MCF 10A (cell line): Measurements from ENCODE around the gene ZNF385A. TPM values are rescaled to one million over a fixed set of nuclear protein-coding genes. Genes with fewer than 3 reads are reported as not detected.
A peak's percentile ranks its signal among the peaks of the same experiment; 100 is the strongest.

Experiments
- BruUV-seq: library from RNA; stranded (reverse); fragments of 400-500 nt; replicated peaks from 2 replicates; lab custom pipeline; 2021; lab: Mats Ljungman, UMichigan
- CTCF ChIA-PET: fragments of 300-600 bp; sonication (Branson Sonifier 250); formaldehyde crosslinking; extraction: SDS; loops from one replicate; lab custom pipeline; 2021; ENCODE audit warnings: antibody characterized with exemption, inconsistent platforms; lab: Yijun Ruan, JAX
- POLR2A ChIA-PET: fragments of 300-600, 350-650 bp; sonication (Branson Sonifier 250); formaldehyde crosslinking; extraction: SDS; loops from one replicate; lab custom pipeline; 2020; ENCODE audit warnings: antibody characterized with exemption, inconsistent platforms; lab: Yijun Ruan, JAX
- DNase-seq: peaks from one replicate; pipeline ENCODE4 v3.0.0-alpha.2; 2018; ENCODE audit not compliant: unreplicated experiment
- H3K27ac Mint-ChIP-seq: one replicate; pipeline ENCODE4 v1.8.0; 2022; ENCODE audit warnings: mild to moderate bottlenecking, low read depth, mixed read lengths; ENCODE audit not compliant: unreplicated experiment
- H3K27me3 Mint-ChIP-seq: one replicate; pipeline ENCODE4 v1.8.0; 2022; ENCODE audit warnings: mixed read lengths; ENCODE audit not compliant: insufficient read depth, unreplicated experiment
- H3K36me3 Mint-ChIP-seq: one replicate; pipeline ENCODE4 v1.8.0; 2022; ENCODE audit warnings: mild to moderate bottlenecking, moderate library complexity, mixed read lengths; ENCODE audit not compliant: insufficient read depth, unreplicated experiment
- H3K4me1 Mint-ChIP-seq: one replicate; pipeline ENCODE4 v1.8.0; 2022; ENCODE audit warnings: mixed read lengths; ENCODE audit not compliant: insufficient read depth, unreplicated experiment
- H3K4me3 Mint-ChIP-seq: one replicate; pipeline ENCODE4 v1.8.0; 2022; ENCODE audit warnings: mild to moderate bottlenecking, moderate library complexity, mixed read lengths; ENCODE audit not compliant: unreplicated experiment
- H3K9me3 Mint-ChIP-seq: one replicate; pipeline ENCODE4 v1.8.0; 2022; ENCODE audit warnings: mixed read lengths; ENCODE audit not compliant: unreplicated experiment
- intact Hi-C: fragments of 100-400 bp; cut with micrococcal nuclease; formaldehyde crosslinking; loops from 2 replicates; pipeline ENCODE4 v1.14.1; 2022
- total RNA-seq: library from RNA; stranded (reverse); gene quantifications from 2 replicates; pipeline ENCODE4 v1.2.3, GENCODE V29; 2022
- TF ChIP-seq, protein P1 (sequence below): fragments of 200-600 bp; IDR thresholded peaks from one replicate; pipeline ENCODE4 v1.8.0; 2022; ENCODE audit warnings: antibody characterized with exemption, mild to moderate bottlenecking; ENCODE audit not compliant: unreplicated experiment

ZNF385A gene
- total RNA-seq, 1 experiment from 2014 or later: 8.3 TPM

DNA sequence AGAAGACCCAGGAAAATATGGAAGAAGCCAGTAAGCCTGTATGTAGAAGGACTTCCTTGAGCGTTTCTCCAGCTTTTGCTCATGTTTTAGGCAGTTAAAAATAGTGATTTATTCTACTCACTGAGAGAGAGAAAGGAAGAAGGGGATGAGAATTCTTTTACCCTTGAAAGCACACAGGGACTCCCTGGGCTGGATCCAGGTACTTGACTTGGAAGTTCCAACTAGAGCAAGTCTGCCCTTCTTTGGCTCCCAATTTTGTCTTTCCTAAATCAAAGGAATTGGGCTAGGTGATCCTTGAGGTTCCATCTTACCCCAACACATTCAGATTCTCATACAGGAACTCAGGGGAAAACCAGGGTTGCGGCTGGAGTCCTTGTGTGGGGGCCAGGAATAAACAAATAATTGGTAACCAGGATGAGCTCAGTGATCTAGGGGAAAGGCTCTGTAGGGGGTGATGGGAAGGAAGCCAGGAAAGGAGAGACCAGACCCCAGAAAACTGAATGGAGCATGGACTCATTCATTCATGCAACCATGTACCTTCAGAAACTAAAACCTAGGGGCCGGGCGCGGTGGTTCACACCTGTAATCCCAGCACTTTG lies 46.0 kb upstream of the ZNF385A start:
- CTCF ChIA-PET: interaction anchor here (0.6 to 33.3 kb wide), 10 partner anchors 9 to 986 kb away, joined by 3 to 982 read pairs (median 14); partner anchors contain the start of gene ITGA5
- no peaks in the 10 kb centered on the region for H3K9me3 Mint-ChIP-seq
- no peak for DNase-seq
- H3K27me3 Mint-ChIP-seq: no peaks in the 10 kb centered on the region
- POLR2A ChIA-PET: interaction anchor here (3.4 to 7.9 kb wide), 2 partner anchors 14 to 31 kb away, joined by 21 to 108 read pairs; partner anchors contain the start of gene ITGA5
- intact Hi-C loops: no loop called here
- no peak overlapping the region for H3K4me3 Mint-ChIP-seq
- TF ChIP-seq, protein P1, sequence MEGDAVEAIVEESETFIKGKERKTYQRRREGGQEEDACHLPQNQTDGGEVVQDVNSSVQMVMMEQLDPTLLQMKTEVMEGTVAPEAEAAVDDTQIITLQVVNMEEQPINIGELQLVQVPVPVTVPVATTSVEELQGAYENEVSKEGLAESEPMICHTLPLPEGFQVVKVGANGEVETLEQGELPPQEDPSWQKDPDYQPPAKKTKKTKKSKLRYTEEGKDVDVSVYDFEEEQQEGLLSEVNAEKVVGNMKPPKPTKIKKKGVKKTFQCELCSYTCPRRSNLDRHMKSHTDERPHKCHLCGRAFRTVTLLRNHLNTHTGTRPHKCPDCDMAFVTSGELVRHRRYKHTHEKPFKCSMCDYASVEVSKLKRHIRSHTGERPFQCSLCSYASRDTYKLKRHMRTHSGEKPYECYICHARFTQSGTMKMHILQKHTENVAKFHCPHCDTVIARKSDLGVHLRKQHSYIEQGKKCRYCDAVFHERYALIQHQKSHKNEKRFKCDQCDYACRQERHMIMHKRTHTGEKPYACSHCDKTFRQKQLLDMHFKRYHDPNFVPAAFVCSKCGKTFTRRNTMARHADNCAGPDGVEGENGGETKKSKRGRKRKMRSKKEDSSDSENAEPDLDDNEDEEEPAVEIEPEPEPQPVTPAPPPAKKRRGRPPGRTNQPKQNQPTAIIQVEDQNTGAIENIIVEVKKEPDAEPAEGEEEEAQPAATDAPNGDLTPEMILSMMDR: no peak
- H3K27ac Mint-ChIP-seq: no peak overlapping the region
- no peaks in the 10 kb centered on the region for H3K36me3 Mint-ChIP-seq
- BruUV-seq: no TSS peak
- peaks cover 62% of the 10 kb centered on the region for H3K4me1 Mint-ChIP-seq

DNA sequence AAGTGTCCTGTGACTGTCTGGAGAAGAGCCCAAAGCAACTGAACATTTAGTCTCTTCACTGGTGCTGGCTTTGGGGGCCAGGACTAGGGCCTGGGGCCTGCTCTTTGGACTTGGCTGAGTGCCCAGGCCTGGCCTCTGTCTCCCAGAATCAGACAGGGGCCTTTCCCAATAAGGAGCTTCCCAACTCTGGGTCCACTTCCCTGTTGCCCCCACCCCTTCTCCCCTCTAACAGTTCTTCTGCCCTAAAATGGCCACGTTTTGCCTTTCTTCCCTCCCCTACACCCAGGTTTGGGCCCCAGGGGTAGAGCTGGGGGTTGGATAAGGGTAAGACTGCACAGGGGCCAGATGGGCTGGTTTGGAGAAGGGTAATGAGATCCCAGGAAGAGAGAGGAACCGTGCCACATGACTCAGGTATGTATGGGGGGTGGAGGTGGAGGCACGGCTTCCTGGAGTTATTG lies 44.5 kb upstream of the ZNF385A start:
- intact Hi-C loops: no loop called here
- ChIA-PET POLR2A (interaction anchor here (7.9 kb wide), 1 partner anchor 13 kb away, joined by 108 read pairs; the partner anchor contains the start of gene ITGA5), CTCF (interaction anchor here (0.8 to 33.3 kb wide), 7 partner anchors 10 to 50 kb away, joined by 3 to 982 read pairs (median 7); partner anchors contain the start of gene ITGA5)
- Mint-ChIP-seq H3K9me3 (no peaks in the 10 kb centered on the region), H3K27ac (peak overlapping the region; percentile 85), H3K27me3 (no peaks in the 10 kb centered on the region), H3K4me1 (peaks cover 64% of the 10 kb centered on the region), H3K4me3 (no peak overlapping the region), H3K36me3 (no peaks in the 10 kb centered on the region)
- peak; percentile 79 for DNase-seq
- TF ChIP-seq, protein P1: no peak
- BruUV-seq: no TSS peak

DNA sequence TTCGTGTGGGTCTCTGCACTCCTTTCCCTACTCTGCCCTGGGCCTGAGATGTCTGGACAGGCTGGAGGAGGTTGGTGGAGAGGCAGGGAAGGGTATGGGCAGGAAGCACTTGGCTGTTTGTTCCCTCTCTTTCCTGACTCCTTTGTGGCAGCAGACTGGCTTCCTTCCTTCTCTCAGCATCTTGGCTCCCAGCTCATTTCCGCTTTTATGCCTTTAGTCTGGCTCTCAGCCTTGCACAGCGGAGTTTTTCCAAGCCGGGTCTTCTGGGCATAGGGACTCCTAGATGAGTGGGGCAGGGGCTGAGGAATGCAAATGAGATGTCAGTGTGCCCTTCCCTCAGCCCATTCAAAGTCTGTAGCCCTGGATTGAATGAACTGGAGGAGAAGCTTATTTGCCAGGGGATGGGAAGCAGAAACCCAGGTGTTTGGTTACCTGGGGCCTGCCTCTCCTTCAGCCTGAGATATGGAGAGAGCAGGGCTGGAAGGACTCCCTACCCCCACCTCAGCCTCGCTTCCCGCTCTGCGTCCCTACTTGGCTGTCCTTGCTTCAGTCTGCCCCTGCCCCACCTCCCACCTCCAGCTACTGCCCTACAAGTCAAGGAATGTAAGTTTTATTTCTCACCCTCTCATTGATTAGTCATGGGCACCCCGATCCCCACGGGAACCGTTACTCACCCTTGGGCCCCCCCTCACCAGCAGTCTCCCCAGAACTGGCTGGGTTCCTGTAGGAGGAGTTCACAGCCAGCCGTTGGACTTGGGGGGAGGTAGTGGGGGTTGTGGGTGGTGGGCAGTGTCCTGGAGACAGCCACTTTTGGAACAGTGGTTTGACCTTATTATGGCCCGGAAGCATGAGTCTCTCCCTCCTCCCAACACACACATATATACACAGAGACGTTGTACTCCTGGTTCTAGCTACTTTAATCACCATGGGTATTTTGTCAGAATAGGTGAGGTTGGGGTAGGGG lies 43.8 kb upstream of the ZNF385A start:
- peak overlapping the region; percentile 85 for H3K27ac Mint-ChIP-seq
- peaks cover 69% of the 10 kb centered on the region for H3K4me1 Mint-ChIP-seq
- intact Hi-C loops: no loop called here
- BruUV-seq: no TSS peak
- no peaks in the 10 kb centered on the region for H3K9me3 Mint-ChIP-seq
- CTCF ChIA-PET: interaction anchor here (0.6 to 33.3 kb wide), 8 partner anchors 11 to 301 kb away, joined by 3 to 982 read pairs (median 6); partner anchors contain the start of gene ITGA5
- POLR2A ChIA-PET: interaction anchor here (7.9 kb wide), 1 partner anchor 12 kb away, joined by 108 read pairs; the partner anchor contains the start of gene ITGA5
- DNase-seq: peak; percentile 87
- TF ChIP-seq, protein P1: no peak
- no peak overlapping the region for H3K4me3 Mint-ChIP-seq
- no peaks in the 10 kb centered on the region for H3K36me3 Mint-ChIP-seq
- no peaks in the 10 kb centered on the region for H3K27me3 Mint-ChIP-seq
